Right cardiac atrium (tissue), 5 donors: Measurements from ENCODE around the gene TMEM106B. TPM values are rescaled to one million over a fixed set of nuclear protein-coding genes. Genes with fewer than 3 reads are reported as not detected.
A peak's percentile ranks its signal among the peaks of the same experiment; 100 is the strongest.
"Not testable (repeated sequence)": the region's sequence is repeated elsewhere in the genome, so short reads cannot be mapped to it uniquely, and the experiment has no call there.

Source experiments
- ATAC-seq, 2 donors: fragments of 200-7000 bp; cut with Tn5 transposase; one replicate each; pipeline versions ENCODE4 v1.8.0 to v1.9.1; 2020; ENCODE audit warnings: moderate library complexity in 2 of 2, mild to moderate bottlenecking in 1 of 2
- DNase-seq, 3 donors: peaks; one replicate each; pipeline ENCODE4 v3.0.0-alpha.2; 2020
- H3K27ac ChIP-seq: one replicate; pipeline ENCODE4 v1.5.1; 2013; ENCODE audit warnings: mild to moderate bottlenecking, low read length, control low read depth, moderate library complexity
- H3K27me3 ChIP-seq: one replicate; pipeline ENCODE4 v1.6.1; 2013; ENCODE audit not compliant: control insufficient read depth, insufficient read depth
- H3K4me1 ChIP-seq: one replicate; pipeline ENCODE4 v1.6.1; 2013; ENCODE audit warnings: low read length; ENCODE audit not compliant: control insufficient read depth, insufficient read depth
- H3K4me3 ChIP-seq: one replicate; pipeline ENCODE4 v1.5.1; 2013; ENCODE audit warnings: low read length, control low read depth
- H3K9me3 ChIP-seq: one replicate; pipeline ENCODE4 v1.6.1; 2013; ENCODE audit warnings: low read length; ENCODE audit not compliant: control insufficient read depth
- WGBS: extraction: QIAGEN DNeasy Blood & Tissue Kit; methylation state at CpG from one replicate; pipeline ENCODE4 v1.1.7; 2013; 5-methylcytosine and 5-hydroxymethylcytosine counted together
- intact Hi-C, 4 donors: fragments of 100-400 bp; cut with DNase I; formaldehyde crosslinking; loops; one replicate each; pipeline versions ENCODE4 v1.11.0 to v1.14.0; 2022 to 2023
- long read RNA-seq, 4 donors: library from polyadenylated mRNA; unstranded; transcript quantifications; one replicate each; pipeline ENCODE4 v2.0.0, GENCODE V29; 2020 to 2021
- polyA plus RNA-seq: library from polyadenylated mRNA; stranded (reverse); fragments of 200-250 nt; gene quantifications from one replicate; pipeline ENCODE4 v1.2.3, GENCODE V29; 2013
- total RNA-seq, 4 donors: library from RNA; stranded (reverse); fragmentation: NEBNext Ultra II Directional; extraction: Animal tissue kit (Norgen Biotek cat#: 25700); gene quantifications; one replicate each; pipeline ENCODE4 v1.2.1, GENCODE V29; 2021
- donor health status: healthy with polysubstance abuse.
- donor health status: DM: no; HTN: yes; CAD: no.
- donor health status: DM: no; HTN: no; CAD: no.
- donor health status: DM: no; HTN: yes; CAD: no; lungs with severe emphysema.
- donor health status: DM: yes; HTN: yes; CAD: no.

The TMEM106B gene
- 10 to 100 TPM; 57.6 to 65.7 (median 64.0) TPM for total RNA-seq
- 20.8 TPM for polyA plus RNA-seq
- long read RNA-seq, donor 1, transcript TMEM106B-202 (8 exons, 2,126 nt) = major isoform, 58 of 75 reads
- long read RNA-seq, donor 1, partial matches to known transcripts = 2 of 75 reads
- long read RNA-seq, donor 1, other reads (novel, unspliced or antisense) = 15 of 75 reads
- long read RNA-seq, donor 2, full-length matches to known transcripts = 27 of 34 reads
- long read RNA-seq, donor 2, partial matches to known transcripts = 1 of 34 reads
- long read RNA-seq, donor 2, other reads (novel, unspliced or antisense) = 6 of 34 reads
- long read RNA-seq, donor 3, full-length matches to known transcripts = 139 of 188 reads
- long read RNA-seq, donor 3, partial matches to known transcripts = 17 of 188 reads
- long read RNA-seq, donor 3, other reads (novel, unspliced or antisense) = 32 of 188 reads
- long read RNA-seq, donor 4, full-length matches to known transcripts = 31 of 37 reads
- long read RNA-seq, donor 4, partial matches to known transcripts = 2 of 37 reads
- long read RNA-seq, donor 4, other reads (novel, unspliced or antisense) = 4 of 37 reads

DNA sequence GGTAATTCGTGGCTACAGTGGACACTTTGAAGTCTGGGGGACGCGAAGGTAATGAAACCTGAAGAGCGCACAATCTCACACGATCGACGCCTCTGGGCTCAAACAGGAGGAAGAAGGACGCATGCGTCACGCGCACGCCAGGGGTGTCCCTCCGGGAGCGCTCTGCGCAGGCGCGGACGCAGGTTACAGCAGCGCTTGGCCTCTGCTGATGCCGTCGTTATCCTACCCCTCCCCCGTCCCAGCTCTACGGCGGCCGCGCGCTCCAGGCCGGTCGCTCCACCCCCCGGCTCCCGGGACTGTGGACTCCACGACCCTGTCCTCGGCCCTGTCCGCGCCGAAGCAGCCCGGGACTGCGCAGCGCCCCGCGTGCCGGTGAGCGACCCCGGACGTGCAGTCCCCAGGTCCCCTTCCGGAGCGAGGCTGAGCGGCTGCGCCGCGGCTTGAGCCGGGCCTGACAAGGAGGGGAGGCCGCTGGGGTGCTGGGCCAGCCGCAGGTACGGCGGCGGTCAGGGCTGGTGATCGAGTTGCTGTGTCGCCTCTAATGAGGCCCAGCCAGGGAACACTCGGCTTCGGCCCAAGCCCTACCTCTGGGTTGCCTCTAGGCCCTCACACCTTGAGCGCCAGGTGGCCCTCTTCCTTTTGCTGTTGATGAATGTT, at the start of gene TMEM106B:
TMEM106B (plus strand) TSS at position 241 of the 657 bp plus-strand sequence. CDS start 3,517 bp downstream, outside the sequence.
- Histone ChIP-seq H3K27ac (peak within 1 kb of the TSS; percentile 93), H3K4me1 (peaks cover 2% of the 10 kb centered on the region), H3K9me3 (no peaks in the 10 kb centered on the region), H3K4me3 (peak within 1 kb of the TSS; percentile 91), H3K27me3 (no peaks in the 10 kb centered on the region)
- peak; percentile 99 for DNase-seq
- intact Hi-C loops = no loop called here
- peak; percentile 100 for ATAC-seq
- WGBS = under 1% methylated on average over 62 of the region's 62 CpGs

DNA sequence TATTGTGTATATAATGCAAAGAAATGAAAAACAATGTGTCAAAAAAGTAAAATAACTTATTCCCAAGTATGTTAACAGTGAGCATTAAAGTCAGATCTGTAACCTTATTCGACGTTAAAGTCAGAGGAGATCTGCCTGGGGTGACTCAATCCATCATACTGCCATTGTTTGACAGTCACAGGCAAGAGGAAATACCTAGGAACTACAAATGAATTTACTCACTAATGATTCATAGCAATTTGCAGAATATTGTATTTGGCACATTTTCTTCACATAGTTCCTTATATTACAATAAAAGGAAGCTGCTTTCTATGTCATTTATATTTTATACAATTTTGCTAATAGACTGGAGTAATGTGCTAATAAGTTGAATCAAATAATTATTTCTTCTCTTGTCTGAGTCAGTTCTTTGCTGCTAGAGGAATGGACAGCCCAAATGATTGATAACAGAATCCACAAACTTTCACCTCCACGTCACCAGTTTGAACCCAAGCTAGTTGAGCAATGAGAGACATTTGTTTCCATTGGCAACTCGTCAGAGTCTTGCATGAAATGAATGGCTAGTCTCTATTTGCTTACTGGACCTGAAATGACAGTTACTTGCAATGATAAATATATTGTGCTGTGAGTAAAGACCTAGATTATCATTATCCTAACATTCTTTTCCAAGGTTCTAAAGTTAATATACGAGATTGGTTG, 48.5 kb upstream of the TMEM106B start:
- H3K9me3 ChIP-seq = no peaks in the 10 kb centered on the region
- no peak overlapping the region for H3K4me3 ChIP-seq
- H3K27me3 ChIP-seq = no peaks in the 10 kb centered on the region
- DNase-seq (no peak), ATAC-seq (no peak)
- intact Hi-C loops = no loop called here
- H3K27ac ChIP-seq = no peak overlapping the region
- H3K4me1 ChIP-seq = no peaks in the 10 kb centered on the region
- 36% methylated on average over 5 of the region's 5 CpGs for WGBS

DNA sequence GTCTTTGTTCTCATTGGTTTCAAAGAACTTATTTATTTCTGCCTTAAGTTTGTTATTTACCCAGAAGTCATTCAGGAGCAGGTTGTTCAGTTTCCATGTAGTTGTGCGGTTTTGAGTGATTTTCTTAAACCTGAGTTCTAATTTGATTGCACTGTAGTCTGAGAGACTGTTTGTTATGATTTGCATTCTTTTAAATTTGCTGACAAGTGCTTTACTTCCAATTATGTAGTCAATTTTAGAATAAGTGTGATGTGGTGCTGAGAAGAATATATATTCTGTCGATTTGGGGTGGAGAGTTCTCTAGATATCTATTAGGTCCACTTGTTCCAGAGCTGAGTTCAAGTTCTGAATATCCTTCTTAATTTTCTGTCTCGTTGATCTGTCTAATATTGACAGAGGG, 43.0 kb upstream of the TMEM106B start:
- H3K4me1 ChIP-seq, H3K9me3 ChIP-seq, H3K27me3 ChIP-seq, DNase-seq, H3K4me3 ChIP-seq, intact Hi-C loops, H3K27ac ChIP-seq, ATAC-seq: not testable (repeated sequence)
- 78% methylated on average over 3 of the region's 3 CpGs for WGBS

DNA sequence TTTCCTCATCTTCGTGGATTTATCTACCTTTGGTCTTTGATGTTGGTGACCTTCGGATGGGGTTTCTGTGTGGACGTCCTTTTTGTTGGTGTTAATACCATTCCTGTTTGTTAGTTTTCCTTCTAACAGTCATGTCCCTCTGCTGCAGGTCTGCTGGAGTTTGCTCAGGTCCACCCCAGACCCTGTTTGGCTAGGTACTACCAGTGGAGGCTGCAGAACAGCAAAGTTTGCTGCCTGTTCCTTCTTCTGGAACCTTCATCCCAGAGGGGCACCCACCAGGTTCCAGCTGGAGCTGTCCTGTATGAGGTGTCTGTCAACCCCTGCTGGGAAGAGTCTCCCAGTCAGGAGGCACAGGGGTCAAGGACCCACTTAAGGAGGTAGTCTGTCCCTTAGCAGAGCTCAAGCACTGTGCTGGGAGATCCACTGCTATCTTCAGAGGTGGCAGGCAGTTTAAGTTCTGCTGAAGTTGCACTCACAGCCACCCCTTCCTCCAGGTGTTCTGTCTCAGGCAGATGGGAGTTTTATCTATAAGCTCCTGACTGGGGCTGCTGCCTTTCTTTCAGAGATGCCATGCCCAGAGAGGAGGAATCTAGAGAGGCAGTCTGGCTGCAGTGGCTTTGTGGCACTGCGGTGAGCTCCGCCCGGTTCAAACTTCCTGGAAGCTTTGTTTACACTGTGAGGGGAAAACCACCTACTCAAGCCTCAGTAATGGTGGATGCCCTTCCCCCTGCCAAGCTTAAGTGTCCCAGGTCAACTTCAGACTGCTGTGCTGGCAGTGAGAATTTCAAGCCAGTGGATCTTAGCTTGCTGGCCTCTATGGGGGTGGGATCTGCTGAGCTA, 40.9 kb upstream of the TMEM106B start:
- H3K27ac ChIP-seq, H3K4me3 ChIP-seq, DNase-seq, ATAC-seq, H3K4me1 ChIP-seq, H3K9me3 ChIP-seq, H3K27me3 ChIP-seq: not testable (repeated sequence)
- intact Hi-C loops = loop anchor here in 1 of 4 donors (10.0 kb wide), 1 partner anchor 55 kb away; no protein-coding TSS in a partner anchor
- 87% methylated on average over 6 of the region's 6 CpGs for WGBS

DNA sequence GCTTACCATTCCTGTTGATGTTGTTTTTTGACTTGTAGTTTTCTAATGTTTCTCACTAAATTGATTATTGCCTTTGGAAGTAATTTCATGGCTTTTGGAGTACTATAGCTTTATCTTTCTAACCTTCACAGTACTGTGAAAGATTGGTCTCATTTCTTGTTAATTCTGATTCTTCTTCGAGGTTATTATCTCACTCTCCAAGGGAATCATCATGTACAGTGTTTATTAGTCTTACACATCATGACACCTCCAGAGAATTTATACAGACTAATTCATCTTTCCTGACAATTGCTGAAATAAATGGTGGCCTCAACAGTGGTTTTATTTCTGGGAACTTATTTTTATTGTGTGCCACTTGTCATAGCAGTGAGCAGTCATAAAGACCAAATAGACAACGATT, 37.4 kb upstream of the TMEM106B start:
- intact Hi-C loops = loop anchor here in 1 of 4 donors (10.0 kb wide), 1 partner anchor 59 kb away; no protein-coding TSS in a partner anchor
- H3K9me3 ChIP-seq = no peaks in the 10 kb centered on the region
- ATAC-seq (no peak), DNase-seq (no peak)
- H3K4me3 ChIP-seq = no peak overlapping the region
- 62% methylated on average over 2 of the region's 2 CpGs for WGBS
- H3K27me3 ChIP-seq = no peaks in the 10 kb centered on the region
- no peak overlapping the region for H3K27ac ChIP-seq
- H3K4me1 ChIP-seq = no peaks in the 10 kb centered on the region

DNA sequence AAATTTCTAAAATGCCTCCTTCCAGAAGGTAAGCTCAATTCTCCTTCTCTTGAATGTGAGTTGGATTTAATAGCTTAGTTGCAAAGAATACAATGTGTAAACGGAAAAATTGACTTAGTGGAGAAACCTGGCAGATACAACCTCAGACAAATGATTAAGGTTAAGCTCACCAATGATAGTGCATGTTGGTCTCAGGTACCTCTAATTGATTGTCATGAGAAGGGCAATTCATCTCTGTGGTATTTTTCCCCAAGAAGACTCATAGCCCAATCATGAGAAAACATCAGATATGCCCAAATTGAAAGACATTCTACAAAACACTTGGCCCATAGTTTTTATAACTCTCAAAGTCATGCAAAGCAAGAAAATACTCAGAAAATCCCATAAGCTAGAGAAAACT, 36.2 kb upstream of the TMEM106B start:
- 86% methylated on average over 1 of the region's 1 CpG for WGBS
- Histone ChIP-seq H3K27me3 (no peaks in the 10 kb centered on the region), H3K4me1 (no peaks in the 10 kb centered on the region), H3K4me3 (no peak overlapping the region), H3K27ac (no peak overlapping the region), H3K9me3 (no peaks in the 10 kb centered on the region)
- ATAC-seq = no peak
- intact Hi-C loops = loop anchor here in 1 of 4 donors (10.0 kb wide), 1 partner anchor 60 kb away; no protein-coding TSS in a partner anchor
- no peak for DNase-seq

DNA sequence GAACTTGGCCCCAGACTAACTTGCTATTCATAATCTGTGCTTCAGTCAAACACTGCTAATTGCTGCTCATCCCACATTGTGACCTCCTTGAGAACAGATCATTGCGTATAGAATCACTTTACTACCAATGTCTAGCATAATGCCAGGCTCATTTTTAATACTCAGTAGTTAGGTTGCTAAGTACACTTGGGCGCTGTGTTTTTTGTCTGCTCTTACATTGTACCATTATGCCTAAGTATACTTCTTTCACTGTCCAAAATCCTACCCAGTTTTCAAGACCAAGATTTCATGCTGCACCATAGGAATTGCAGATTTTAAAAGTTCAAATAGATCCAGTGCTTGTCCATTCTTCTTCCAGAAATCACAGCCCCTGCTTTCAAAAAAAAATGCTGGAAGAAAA, 32.8 kb upstream of the TMEM106B start:
- WGBS = 90% methylated on average over 2 of the region's 2 CpGs

DNA sequence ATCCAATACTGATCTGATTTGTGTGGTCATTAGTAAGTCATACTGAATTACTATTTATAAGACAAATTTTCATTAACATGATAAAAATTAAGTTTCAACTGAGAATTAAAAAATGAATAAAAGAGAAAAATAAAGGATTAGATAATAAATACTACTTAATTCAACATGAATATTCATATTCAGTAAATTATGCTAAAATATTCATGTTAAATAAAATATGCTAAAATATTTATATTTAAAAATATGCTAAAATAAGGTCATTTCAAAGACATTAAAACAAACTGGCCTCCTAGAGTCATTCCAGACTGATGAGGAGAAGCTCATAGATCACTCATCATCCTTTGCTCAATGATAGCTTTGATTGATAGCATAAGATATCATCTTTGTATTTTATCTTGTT, 16.7 kb upstream of the TMEM106B start:
- DNase-seq (no peak), ATAC-seq (no peak)
- H3K27ac ChIP-seq = no peak overlapping the region
- H3K27me3 ChIP-seq = no peaks in the 10 kb centered on the region
- no peaks in the 10 kb centered on the region for H3K9me3 ChIP-seq
- no peaks in the 10 kb centered on the region for H3K4me1 ChIP-seq
- no peak overlapping the region for H3K4me3 ChIP-seq
- intact Hi-C loops = no loop called here

More for the DNA sequence above, 32.8 kb upstream of the TMEM106B start:
- no peaks in the 10 kb centered on the region for H3K9me3 ChIP-seq
- intact Hi-C loops = loop anchor here in 1 of 4 donors (10.0 kb wide), 1 partner anchor 64 kb away; no protein-coding TSS in a partner anchor
- no peaks in the 10 kb centered on the region for H3K4me1 ChIP-seq
- no peak overlapping the region for H3K27ac ChIP-seq
- ATAC-seq (no peak), DNase-seq (no peak)
- H3K27me3 ChIP-seq = no peaks in the 10 kb centered on the region
- H3K4me3 ChIP-seq = no peak overlapping the region

DNA sequence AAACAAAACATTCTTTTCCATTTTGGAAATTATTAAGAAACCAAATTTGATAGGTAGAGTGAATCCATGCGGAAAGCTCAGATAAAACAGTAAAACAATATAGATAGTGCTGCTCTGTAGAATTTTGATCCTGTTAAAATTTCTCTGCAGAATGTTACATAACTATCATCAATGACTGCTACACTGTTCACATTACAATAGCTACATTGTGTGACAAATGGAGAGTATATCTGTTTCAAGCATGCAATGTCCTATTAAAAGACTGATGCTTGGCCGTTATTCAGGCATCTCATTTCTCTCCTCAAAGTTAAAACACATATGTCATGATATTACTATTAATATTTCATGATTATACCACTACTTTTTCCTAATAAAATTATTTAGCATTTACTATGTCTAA, 14.7 kb upstream of the TMEM106B start:
- Histone ChIP-seq H3K4me3 (no peak overlapping the region), H3K4me1 (no peaks in the 10 kb centered on the region), H3K27ac (no peak overlapping the region), H3K9me3 (no peaks in the 10 kb centered on the region), H3K27me3 (no peaks in the 10 kb centered on the region)
- DNase-seq (no peak), ATAC-seq (no peak)
- 64% methylated on average over 2 of the region's 2 CpGs for WGBS
- intact Hi-C loops = no loop called here

DNA sequence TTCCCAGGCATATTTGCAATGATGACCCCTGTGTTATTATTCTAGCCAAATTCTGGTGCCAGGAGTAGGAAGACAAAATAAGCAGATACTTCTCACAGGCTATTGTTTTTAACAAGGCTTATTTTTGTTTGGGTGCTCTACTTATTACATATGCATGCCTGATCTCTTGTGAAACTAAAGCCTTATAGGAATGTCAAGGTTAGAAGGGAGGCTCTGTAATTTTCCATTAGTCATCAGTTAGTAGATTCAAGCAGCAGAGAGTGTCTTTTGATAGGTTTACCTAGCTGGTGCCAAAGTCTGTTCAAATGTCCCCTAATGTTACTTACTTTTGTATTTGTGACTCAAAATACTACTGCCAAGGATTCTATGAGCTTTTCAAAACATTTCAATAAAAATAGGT, 11.7 kb upstream of the TMEM106B start:
- Histone ChIP-seq H3K27me3 (no peaks in the 10 kb centered on the region), H3K4me1 (no peaks in the 10 kb centered on the region), H3K4me3 (no peak overlapping the region), H3K9me3 (no peaks in the 10 kb centered on the region), H3K27ac (no peak overlapping the region)
- no peak for ATAC-seq
- intact Hi-C loops = no loop called here
- no peak for DNase-seq
